Measurements from ENCODE around the gene BIN1.

DNA sequence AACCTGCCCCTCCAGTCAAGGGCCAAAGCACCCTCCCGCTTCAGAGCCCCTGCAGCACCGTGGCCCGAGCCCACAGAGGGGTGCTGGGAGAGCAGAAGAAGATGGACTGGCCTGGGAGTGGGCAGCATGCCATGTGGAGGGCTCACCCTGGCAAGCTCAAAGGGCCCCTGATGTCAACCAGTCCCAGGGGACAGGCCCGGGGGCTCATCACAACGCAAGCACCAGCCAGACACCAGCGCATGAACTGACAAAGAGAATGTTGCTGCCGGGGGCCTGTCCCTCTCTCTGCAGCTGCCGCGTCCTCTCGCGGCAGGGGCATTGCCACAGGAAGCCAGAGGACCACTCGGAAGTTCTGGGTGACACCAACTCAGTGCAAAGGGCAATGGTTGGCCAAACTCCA lies 30.3 kb upstream of the BIN1 start:
- no peak for TF ChIP-seq CTCF (IDR thresholded peaks at IDR 0.05; ENCODE audit: low read length)
- no peak for TF ChIP-seq EZH2 (optimal IDR thresholded peaks at IDR 0.05; ENCODE audit: low read depth, low read length)
- TF ChIP-seq EZH2phosphoT487 (IDR thresholded peaks at IDR 0.05; ENCODE audit: low read length): no peak
